ENCODE measurements around the gene ERN1.

DNA sequence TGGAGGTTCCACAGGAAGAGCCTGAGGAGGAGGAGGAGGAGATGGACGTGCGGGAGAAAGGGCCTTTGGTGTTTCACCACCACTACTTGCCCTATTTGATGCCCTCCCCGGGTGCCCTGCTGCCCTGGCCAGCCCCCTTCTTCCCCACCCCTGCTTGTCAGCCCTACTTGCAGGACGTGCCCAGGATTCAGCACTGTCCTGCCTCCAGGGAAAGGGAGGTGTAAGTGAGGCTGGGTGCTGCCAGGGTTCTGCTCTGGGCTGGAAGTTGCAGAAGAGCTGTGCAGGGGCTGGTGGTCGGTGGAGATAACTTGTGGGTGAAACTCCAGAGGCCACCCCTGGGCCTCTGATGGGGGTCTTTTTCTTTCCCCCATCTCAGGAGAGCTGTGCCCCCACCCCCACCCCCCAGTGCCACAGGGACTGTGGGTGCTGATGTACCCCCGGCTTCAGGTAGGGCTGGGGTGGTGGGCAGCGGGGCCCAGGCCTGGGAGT, 128.8 kb downstream of the ERN1 start:
- no peak for TF ChIP-seq CTCF (conservative IDR thresholded peaks at IDR 0.05; ENCODE audit: low read depth, low read length)
- no peak for TF ChIP-seq EZH2phosphoT487 (IDR thresholded peaks at IDR 0.05; ENCODE audit: borderline replicate concordance, low read length)

Measured in PC-3 (cell line).